Measurements from ENCODE around the gene SYPL2.
"Not testable (repeated sequence)": the region's sequence is repeated elsewhere in the genome, so short reads cannot be mapped to it uniquely, and the experiment has no call there.

SYPL2 gene

DNA sequence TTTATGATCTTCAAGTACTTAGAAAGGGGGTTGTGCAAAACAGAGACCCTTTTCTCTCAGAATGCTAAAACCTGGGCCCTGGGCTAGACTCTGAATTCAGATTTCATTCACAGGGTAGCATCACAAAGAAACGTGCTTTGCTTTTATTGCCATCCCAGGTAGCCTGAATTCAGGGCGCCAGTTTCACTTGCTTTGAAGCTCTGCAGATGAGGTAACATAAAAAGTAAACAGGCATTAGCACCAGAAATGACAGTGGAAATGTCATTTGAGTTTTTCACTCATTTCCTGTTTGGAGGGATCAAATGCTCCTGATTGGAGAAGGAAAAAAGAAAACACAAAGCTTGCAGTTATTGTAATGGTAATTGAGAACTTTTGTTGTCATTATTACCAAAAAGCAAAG lies 2.6 kb downstream of the SYPL2 start:
- TF ChIP-seq, protein P1, sequence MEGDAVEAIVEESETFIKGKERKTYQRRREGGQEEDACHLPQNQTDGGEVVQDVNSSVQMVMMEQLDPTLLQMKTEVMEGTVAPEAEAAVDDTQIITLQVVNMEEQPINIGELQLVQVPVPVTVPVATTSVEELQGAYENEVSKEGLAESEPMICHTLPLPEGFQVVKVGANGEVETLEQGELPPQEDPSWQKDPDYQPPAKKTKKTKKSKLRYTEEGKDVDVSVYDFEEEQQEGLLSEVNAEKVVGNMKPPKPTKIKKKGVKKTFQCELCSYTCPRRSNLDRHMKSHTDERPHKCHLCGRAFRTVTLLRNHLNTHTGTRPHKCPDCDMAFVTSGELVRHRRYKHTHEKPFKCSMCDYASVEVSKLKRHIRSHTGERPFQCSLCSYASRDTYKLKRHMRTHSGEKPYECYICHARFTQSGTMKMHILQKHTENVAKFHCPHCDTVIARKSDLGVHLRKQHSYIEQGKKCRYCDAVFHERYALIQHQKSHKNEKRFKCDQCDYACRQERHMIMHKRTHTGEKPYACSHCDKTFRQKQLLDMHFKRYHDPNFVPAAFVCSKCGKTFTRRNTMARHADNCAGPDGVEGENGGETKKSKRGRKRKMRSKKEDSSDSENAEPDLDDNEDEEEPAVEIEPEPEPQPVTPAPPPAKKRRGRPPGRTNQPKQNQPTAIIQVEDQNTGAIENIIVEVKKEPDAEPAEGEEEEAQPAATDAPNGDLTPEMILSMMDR (IDR thresholded peaks at IDR 0.05; ENCODE audit: control insufficient read depth, insufficient read depth, low read depth, low read length, missing control alignments) = no peak
- H3K4me3 ChIP-seq (ENCODE audit: control insufficient read depth, low read depth, low read length) = no peak overlapping the region
- no peak for DNase-seq (ENCODE audit: low read depth)

DNA sequence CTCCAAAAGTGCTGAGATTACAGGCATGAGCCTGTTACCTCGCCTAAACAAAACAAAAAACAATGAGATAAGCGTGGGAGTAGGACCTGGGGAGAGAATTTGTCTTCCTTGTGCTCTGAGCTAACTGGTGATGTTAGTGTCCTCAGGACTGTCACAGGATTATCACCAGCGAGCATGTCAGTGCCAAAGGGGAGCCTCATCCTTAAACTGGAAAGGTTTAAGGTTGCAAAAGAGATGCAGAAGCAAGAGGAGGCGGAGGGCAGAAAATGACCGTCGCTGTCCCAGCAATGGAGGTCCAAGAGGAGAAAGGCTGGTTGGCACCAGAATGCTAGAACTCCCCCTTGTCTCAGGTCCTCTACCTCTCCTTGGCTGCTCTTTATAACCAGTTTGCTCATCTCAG lies 3.9 kb downstream of the SYPL2 start:
- no peak overlapping the region for H3K4me3 ChIP-seq (ENCODE audit: control insufficient read depth, low read depth, low read length)
- DNase-seq (ENCODE audit: low read depth) = no peak
- TF ChIP-seq, protein P1 (IDR thresholded peaks at IDR 0.05; ENCODE audit: control insufficient read depth, insufficient read depth, low read depth, low read length, missing control alignments) = no peak

DNA sequence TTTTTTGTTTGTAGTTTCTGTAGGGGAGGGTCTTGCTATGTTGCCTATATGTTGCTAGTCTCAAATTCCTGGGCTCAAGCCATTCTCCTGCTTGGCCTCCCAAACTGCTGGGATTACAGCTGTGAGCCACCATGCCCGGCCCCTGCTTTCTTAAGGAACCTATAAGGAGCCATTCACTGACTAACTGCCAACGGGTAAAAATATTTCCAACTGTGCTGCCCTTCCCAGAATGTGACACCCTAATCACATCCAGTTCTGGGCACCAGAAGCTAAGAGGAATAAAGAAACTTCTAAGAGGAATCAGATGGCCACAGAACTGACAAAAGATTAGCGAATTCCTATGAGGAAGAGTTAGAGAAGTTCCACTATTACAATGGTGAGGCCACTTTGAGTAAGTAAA lies 6.4 kb downstream of the SYPL2 start:
- no peak overlapping the region for H3K4me3 ChIP-seq (ENCODE audit: control insufficient read depth, low read depth, low read length)
- no peak for DNase-seq (ENCODE audit: low read depth)
- TF ChIP-seq, protein P1 (IDR thresholded peaks at IDR 0.05; ENCODE audit: control insufficient read depth, insufficient read depth, low read depth, low read length, missing control alignments) = no peak

DNA sequence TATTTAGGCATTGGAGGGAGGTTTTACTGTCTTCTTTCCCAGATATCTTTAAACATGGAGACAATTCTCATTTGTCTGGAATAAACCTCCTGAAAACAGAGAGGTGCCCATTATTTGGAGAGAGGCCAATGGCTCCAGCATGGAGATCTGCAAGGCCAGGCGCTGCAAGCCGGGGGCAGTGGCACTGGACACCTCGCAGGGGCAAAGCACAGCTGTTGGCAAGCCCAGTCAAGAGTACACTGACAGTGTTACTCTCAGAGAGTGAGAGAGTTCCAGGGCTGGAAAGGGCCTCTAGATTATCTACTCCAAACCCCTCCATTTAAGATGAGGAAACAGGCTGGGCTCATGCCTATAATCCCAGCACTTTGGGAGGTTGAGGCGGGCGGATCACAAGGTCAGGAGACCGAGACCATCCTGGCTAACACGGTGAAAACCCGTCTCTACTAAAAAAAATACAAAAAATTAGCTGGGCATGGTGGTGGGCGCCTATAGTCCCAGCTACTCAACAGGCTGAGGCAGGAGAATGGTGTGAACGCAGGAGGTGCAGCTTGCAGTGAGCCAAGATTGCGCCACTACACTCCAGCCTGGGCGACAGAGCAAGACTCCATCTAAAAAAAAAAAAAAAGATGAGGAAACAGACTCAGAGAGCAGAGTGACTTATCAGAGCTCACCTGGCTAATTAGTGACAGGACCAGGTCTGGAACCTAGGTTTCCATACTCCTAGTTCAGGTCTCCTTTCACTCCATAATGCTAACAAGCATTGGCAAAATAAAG lies 7.1 kb downstream of the SYPL2 start:
- not testable (repeated sequence) for H3K4me3 ChIP-seq (ENCODE audit: control insufficient read depth, low read depth, low read length); DNase-seq (ENCODE audit: low read depth)

DNA sequence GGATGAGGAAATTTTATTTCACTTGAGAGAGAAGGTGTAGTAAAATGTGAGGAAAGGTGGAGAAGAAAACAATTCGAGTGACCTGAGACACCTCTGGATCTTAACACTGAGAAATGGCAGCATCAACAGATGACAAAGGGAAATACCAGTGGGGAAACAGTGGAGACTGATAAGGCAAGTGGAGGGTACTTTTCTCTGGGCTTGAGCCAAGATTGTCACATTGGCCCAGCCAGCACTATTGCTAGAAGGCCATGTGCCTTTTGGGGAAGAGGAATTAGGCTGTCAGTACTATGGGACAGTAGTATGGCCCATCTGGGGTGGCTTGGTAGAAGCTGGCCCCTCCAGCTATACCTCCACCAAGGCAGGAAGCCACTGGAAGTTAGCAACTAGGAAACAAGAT lies 8.4 kb downstream of the SYPL2 start:
- TF ChIP-seq, protein P1 (IDR thresholded peaks at IDR 0.05; ENCODE audit: control insufficient read depth, insufficient read depth, low read depth, low read length, missing control alignments) = no peak
- H3K4me3 ChIP-seq (ENCODE audit: control insufficient read depth, low read depth, low read length) = no peak overlapping the region
- no peak for DNase-seq (ENCODE audit: low read depth)

DNA sequence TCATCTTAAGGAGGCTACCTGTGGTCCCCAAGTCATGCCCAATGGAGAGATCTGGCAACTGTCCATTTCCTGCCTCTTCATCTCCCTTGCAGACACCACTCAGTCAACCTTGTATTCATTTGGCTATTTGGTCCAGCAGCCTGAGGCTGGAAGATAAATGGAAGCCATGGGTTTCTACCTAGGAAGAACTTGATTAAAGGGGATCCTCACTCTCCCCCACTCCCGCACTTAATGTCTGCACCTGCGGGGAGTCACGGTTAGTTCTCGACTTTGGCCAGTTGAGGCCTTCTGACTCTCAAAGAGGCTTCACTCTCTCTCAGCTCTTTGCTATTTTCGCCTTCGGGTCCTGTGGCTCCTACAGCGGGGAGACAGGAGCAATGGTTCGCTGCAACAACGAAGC lies 8.9 kb downstream of the SYPL2 start:
- no peak for DNase-seq (ENCODE audit: low read depth)
- TF ChIP-seq, protein P1 (IDR thresholded peaks at IDR 0.05; ENCODE audit: control insufficient read depth, insufficient read depth, low read depth, low read length, missing control alignments) = no peak
- H3K4me3 ChIP-seq (ENCODE audit: control insufficient read depth, low read depth, low read length) = no peak overlapping the region

DNA sequence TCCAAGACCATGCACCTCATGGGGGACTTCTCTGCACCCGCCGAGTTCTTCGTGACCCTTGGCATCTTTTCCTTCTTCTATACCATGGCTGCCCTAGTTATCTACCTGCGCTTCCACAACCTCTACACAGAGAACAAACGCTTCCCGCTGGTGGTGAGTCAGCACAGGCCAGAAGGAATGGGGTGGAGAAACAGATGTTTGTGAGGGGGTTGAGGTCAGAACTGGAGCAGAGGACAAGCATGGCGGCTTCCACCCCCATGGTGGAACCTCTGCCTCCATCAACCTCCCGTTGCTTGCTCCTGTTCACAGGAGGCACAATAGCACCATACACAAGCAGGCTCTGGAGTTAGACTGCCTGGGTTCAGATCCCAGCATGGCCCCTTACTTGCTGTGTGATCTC lies 10.5 kb downstream of the SYPL2 start:
- H3K4me3 ChIP-seq (ENCODE audit: control insufficient read depth, low read depth, low read length) = no peak overlapping the region
- no peak for DNase-seq (ENCODE audit: low read depth)
- TF ChIP-seq, protein P1 (IDR thresholded peaks at IDR 0.05; ENCODE audit: control insufficient read depth, insufficient read depth, low read depth, low read length, missing control alignments) = no peak

Measured in AG09309 (cell line).